ENCODE measurements around the gene CCDC15.

CCDC15 gene

DNA sequence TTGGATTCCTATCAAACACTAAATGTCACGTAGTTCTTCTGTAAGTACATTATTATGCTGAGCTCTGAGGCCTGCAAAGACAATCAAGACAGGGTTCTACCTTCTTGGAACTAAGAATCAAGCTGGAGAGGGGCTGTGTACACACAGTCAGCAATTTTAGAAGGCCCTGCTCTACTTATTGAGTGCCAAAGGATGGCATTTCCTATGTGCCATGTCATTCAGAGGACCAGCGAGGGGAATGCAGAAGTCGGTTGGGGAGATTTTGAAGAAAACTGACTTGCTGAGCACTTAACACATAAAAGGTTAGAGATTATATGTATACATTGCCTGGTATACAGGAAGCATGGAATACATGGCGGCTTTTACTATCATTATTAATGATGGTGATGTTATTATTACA is 114.4 kb downstream of the CCDC15 start:
- no peak for DNase-seq (ENCODE audit: low read depth)

GRCh38 chr11:125069008-125069407 is 115.0 kb downstream of the CCDC15 start:
- peak; percentile 20 for DNase-seq (ENCODE audit: low read depth)

DNA sequence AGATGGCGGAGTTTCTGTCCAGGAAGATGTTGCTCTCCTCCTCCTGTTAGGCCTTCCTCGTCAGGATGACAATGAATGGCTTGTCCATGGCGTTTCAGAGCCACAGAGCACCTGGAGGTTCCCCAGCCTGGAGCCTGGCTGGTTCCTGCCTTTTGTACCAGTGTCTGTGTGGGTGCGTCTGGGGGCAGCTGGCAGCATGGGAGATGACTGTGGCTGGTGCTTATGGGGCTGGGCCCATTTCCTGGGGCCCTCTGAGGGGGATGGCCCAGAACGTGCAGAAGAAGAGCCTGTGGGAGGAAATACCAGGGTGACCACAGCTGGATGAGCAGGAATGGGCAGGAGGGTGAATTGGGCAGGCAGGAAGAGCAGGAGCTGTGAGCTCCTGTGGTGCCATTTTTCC is 115.8 kb downstream of the CCDC15 start:
- DNase-seq (ENCODE audit: low read depth): no peak

DNA sequence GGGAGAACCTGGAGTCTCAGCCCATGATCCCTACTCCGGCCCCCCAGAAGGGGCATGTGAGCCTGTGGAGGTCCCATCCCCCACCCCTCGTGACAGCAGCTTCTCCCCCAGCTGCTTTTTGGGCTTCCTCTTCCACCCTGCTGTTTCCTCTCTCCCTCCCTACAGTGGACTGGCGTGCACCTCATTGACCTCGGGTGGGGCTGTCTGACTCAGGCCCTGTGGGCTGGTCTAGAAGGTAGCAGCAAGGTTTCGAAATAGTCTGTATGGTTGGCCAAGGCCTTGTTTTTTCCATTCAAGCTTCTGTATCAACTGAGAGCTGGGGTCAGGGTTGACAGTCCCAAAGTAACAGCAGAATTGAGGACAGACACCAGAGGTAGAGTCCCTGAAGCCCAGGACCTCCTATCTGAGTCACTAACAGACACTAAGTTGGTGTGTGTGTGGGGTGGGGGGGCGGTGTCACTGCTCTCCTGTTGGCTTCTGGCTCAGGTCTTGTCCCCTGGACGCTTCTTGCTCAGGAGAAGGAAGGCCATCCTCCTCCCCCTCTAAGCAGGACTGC is 116.8 kb downstream of the CCDC15 start:
- peak; percentile 78 for DNase-seq (ENCODE audit: low read depth)

DNA sequence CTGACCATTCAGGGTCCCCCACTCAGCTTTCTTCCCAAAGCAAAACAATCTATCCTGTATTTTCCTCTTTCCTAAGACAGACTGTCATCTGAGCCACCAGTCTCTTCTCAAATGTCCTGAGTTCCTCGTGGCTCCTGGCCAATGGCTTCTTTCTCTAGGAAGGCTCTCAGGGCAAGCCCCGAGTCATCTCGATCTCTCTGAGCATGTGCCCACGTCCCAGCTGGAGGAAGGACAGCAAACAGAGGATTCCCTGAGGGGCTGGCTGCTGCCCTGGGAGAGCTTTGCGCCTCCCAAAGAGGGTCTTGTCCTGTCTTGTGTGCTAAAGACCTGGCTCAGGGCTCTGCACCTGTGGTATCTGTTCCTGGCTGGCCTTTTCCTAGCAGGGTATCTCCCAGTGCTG is 117.4 kb downstream of the CCDC15 start:
- DNase-seq (ENCODE audit: low read depth): no peak

DNA sequence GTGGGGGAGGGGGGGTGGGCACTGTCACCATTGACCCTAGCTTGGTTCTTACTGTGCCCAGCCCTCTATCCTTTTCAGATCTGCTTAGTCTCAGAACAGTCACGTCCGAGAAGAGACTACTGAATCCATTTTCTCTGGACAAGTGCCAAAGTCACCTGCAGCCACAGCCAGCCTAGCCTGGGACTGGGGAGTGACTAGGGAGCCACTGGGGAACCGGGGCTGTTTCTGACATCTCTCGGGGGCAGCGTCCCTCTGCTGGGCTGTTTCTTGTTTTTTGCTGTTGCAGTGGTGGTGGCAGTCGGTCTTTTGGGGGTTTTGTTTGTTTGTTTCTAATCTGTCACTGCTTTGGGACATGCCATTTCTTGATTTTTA is 117.8 kb downstream of the CCDC15 start:
- DNase-seq (ENCODE audit: low read depth): no peak

GRCh38 chr11:125072218-125072960 is 118.4 kb downstream of the CCDC15 start:
- no peak for DNase-seq (ENCODE audit: low read depth)

- no peak for DNase-seq (ENCODE audit: low read depth)
Measured at GRCh38 chr11:125072961-125073590, 119.1 kb downstream of the CCDC15 start.

- DNase-seq (ENCODE audit: low read depth): no peak
Measured at GRCh38 chr11:125073616-125074483, 119.8 kb downstream of the CCDC15 start.

DNA sequence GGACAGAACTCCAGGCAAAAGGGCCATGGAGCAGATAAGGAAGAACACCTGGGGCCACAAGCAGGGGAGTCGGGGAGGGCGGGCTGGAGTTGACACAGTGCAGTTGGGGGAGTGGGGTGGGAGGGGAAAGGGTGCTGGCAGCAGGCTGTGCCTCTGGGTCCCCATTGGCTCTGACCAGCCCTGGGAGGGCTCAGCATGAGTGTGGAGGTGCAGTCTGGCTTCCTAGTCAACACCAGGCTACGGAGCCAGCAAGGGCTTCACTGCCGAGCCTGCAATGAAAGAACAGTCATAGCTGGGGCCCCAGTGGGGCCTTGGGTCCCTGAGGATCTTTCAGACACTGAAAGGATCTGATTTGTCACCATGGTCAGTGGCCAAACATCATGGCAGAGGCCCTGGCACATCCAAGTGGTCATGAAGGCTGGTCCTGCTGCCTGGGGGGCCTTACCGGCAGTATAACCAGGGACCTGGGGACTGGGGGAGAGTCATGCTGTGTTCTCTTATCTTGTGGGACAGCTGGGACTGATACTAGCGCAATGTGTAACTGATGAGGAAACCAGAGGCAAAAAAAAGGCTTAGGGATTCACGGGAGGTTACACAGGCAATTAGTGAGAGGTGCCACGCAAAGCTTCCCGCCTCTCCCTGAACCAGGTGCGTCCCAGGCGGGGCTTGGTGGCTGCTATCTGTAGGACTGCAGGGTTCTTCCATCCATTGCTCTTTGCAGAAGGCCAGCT is 120.7 kb downstream of the CCDC15 start:
- DNase-seq (ENCODE audit: low read depth): no peak

GRCh38 chr11:125075242-125075625 is 121.2 kb downstream of the CCDC15 start:
- no peak for DNase-seq (ENCODE audit: low read depth)

DNA sequence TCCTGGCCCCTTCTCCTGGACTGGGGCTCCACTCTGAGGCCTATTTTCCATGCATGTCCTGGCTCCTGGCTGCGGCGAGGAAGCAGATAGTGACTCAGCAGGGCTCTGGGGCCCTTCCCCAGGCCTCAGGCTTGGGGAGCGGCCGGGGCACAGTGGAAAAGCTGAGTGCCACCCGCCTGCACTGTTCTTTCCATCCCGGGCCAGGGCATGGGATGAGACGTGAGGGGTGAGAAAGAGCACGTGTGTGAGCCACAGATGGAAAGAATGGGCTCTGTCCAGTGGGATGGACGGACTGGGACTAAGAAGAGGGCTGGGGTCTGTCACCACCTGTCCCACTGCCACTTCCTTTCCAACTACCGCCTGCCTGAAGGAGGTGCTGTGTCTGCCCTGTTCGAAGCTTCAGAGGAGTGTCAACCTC is 121.9 kb downstream of the CCDC15 start:
- DNase-seq (ENCODE audit: low read depth): peak; percentile 26

GRCh38 chr11:125076378-125076945 is 122.5 kb downstream of the CCDC15 start:
- no peak for DNase-seq (ENCODE audit: low read depth)

DNA sequence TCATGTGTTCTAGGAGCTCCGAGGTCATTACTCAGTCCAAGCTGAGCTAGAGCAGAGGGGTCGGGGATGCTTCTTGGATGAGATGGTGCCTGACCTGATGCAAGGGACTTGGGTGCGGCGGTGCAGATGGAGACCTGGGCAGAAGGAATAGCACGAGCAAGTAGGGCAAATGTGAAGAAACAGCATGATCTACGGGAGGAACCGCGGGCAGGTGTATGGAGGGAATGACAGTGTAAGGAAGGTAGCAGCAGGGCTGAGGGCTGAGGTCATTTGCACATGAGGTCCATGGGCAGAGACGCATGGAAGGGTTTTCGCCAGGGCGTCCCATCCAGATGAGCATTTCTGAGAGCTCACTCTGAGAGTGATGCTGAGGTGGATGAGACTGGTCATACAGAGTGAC is 124.0 kb downstream of the CCDC15 start:
- DNase-seq (ENCODE audit: low read depth): no peak

DNA sequence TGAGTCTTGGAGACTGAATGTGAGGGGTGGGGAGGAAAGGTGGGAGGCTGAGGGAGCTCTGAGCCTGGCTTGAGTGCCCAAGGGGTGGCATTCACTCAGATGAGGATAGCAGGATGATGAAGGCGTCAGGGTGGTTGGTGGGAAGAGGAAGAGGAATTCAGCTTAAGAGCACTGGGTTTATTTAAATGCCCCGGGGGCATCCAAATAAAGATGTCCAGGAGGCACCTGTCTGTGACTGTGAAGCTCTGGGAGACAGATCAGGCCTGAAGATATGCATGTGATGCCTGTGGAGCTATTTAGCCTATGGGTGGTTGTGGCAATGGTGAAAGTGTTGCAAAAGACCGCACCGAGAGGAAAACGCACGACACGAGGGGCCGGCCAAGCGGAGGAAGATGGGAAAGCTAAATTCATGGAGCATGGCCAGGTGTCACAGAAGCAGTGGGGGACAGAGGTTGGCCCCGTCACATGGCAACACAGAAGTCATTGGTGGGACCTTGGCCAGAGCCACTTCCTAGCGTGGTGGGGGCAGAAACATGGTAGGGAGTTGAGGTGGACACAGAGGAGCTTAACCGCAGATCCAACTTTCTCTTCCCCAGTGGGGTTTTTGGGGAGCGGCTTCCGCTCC is 124.6 kb downstream of the CCDC15 start:
- no peak for DNase-seq (ENCODE audit: low read depth)

- peak; percentile 33 for DNase-seq (ENCODE audit: low read depth)
Measured at GRCh38 chr11:125079151-125079877, 125.3 kb downstream of the CCDC15 start.

DNA sequence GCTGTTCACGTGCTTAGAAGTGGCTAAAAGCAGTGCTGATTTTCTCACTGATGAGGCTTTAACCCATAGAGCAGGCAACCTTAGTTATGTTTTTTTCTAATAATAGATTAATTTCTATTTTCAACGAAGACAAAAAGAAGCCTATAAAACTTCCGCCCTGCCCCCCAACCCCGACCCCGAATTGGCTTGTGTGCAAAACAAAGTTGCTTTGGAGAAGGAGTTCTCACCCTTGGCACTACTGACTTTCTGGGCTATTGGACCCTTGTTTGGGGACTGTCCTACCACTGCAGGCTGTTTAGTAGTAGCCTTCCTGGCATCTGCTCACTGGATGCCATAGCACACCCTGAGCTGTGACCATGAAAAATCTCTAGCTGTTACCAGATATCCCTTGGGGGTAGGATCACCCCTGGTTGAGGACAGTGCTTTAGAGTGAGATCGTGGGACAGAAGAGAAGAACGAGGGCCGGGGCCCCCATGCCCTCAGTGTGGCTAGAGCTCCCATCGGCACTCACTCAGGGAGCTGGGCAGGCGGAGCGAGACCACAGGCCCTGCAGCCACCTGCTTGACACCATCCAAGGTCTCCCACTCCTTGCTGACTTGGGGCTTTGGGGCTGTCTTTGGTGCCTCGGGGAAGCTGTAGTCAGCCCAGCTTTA is 126.0 kb downstream of the CCDC15 start:
- no peak for DNase-seq (ENCODE audit: low read depth)

- no peak for DNase-seq (ENCODE audit: low read depth)
Measured at GRCh38 chr11:125080531-125080911, 126.5 kb downstream of the CCDC15 start.

GRCh38 chr11:125081098-125081798 is 127.2 kb downstream of the CCDC15 start:
- DNase-seq (ENCODE audit: low read depth): no peak

Data from iris pigment epithelial cell (primary cell).